DND-41 (cell line): ENCODE measurements around the gene ANKRD11.

Experiments
- ATAC-seq: fragments of 200-7000 bp; cut with Tn5 transposase; 3 replicates; pipeline ENCODE4 v1.9.1; 2021; ENCODE audit warnings: low read depth; ENCODE audit not compliant: insufficient read depth
- DNase-seq: peaks from one replicate; pipeline ENCODE4 v3.0.0-alpha.2; 2020
- H2AFZ ChIP-seq: 2 replicates; pipeline ENCODE4 v1.6.0; 2012; ENCODE audit warnings: low read depth, low read length
- H3K27ac ChIP-seq: 2 replicates; pipeline ENCODE4 v1.5.1; 2012; ENCODE audit warnings: low read length, inconsistent platforms
- H3K27me3 ChIP-seq: fragments of 200-600 bp; sonication (generic); 2 replicates; pipeline ENCODE4 v1.6.0; 2012; ENCODE audit warnings: low read length, mild to moderate bottlenecking, inconsistent platforms; ENCODE audit not compliant: insufficient read depth, poor library complexity
- H3K36me3 ChIP-seq: 2 replicates; pipeline ENCODE4 v1.5.1; 2012; ENCODE audit warnings: low read length, inconsistent platforms; ENCODE audit not compliant: insufficient read depth
- H3K4me1 ChIP-seq: 2 replicates; pipeline ENCODE4 v1.5.1; 2012; ENCODE audit warnings: mild to moderate bottlenecking, low read length; ENCODE audit not compliant: insufficient read depth
- H3K4me2 ChIP-seq: 2 replicates; pipeline ENCODE4 v1.6.0; 2012; ENCODE audit warnings: mild to moderate bottlenecking, moderate library complexity, low read length, inconsistent platforms; ENCODE audit not compliant: insufficient read depth
- H3K4me3 ChIP-seq, 2 experiments: fragments of 200-600 bp in 1 of 2; shearing (Covaris generic) in 1 of 2; 2 replicates each; pipeline ENCODE4 v1.5.1; 2012 to 2016; ENCODE audit warnings: inconsistent platforms in 2 of 2, low read length in 2 of 2, mild to moderate bottlenecking in 2 of 2, low read depth in 1 of 2, moderate library complexity in 1 of 2
- H3K79me2 ChIP-seq: 2 replicates; pipeline ENCODE4 v1.6.0; 2012; ENCODE audit warnings: low read length, inconsistent platforms; ENCODE audit not compliant: insufficient read depth
- H3K9ac ChIP-seq: 2 replicates; pipeline ENCODE4 v1.6.0; 2012; ENCODE audit warnings: low read depth, mild to moderate bottlenecking, inconsistent platforms, low read length, moderate library complexity
- H3K9me3 ChIP-seq: 2 replicates; pipeline ENCODE4 v1.5.1; 2012; ENCODE audit warnings: low read length, moderate library complexity, mild to moderate bottlenecking, inconsistent platforms; ENCODE audit not compliant: insufficient read depth, severe bottlenecking
- H4K20me1 ChIP-seq: 2 replicates; pipeline ENCODE4 v1.6.0; 2012; ENCODE audit warnings: low read length; ENCODE audit not compliant: insufficient read depth
- CTCF ChIP-seq: IDR thresholded peaks from 2 replicates; pipeline ENCODE4 v1.5.1; 2012; ENCODE audit warnings: borderline replicate concordance, low read length, moderate library complexity, mild to moderate bottlenecking; ENCODE audit not compliant: poor library complexity, severe bottlenecking; ENCODE audit errors: extremely low read depth
- EZH2 ChIP-seq: IDR thresholded peaks from 3 replicates; pipeline ENCODE4 v1.6.1; 2012; ENCODE audit warnings: borderline replicate concordance, low read depth, mild to moderate bottlenecking, moderate library complexity, low read length, inconsistent platforms; ENCODE audit not compliant: severe bottlenecking

ANKRD11 gene

GRCh38 chr16:89304941-89305705, 185.2 kb downstream of the ANKRD11 start:
- no peak overlapping the region for H3K27ac ChIP-seq
- no peak for ATAC-seq
- no peak overlapping the region for H3K4me2 ChIP-seq
- no peak overlapping the region for H2AFZ ChIP-seq
- H3K79me2 ChIP-seq = peaks cover 94% of the 10 kb centered on the region
- H3K27me3 ChIP-seq = no peaks in the 10 kb centered on the region
- H3K9me3 ChIP-seq = no peaks in the 10 kb centered on the region
- no peaks in the 10 kb centered on the region for H3K4me1 ChIP-seq
- DNase-seq = no peak
- H3K4me3 ChIP-seq = no peak overlapping the region
- TF ChIP-seq CTCF = no peak
- TF ChIP-seq EZH2 = no peak
- peaks cover 89% of the 10 kb centered on the region for H4K20me1 ChIP-seq
- no peak overlapping the region for H3K9ac ChIP-seq
- peaks cover 84% of the 10 kb centered on the region for H3K36me3 ChIP-seq

GRCh38 chr16:89304181-89304851, 186.0 kb downstream of the ANKRD11 start:
- H4K20me1 ChIP-seq = peaks cover 89% of the 10 kb centered on the region
- DNase-seq (no peak), ATAC-seq (no peak)
- no peak overlapping the region for H3K4me3 ChIP-seq
- H3K27ac ChIP-seq = no peak overlapping the region
- H3K9me3 ChIP-seq = no peaks in the 10 kb centered on the region
- peaks cover 93% of the 10 kb centered on the region for H3K79me2 ChIP-seq
- no peak overlapping the region for H3K4me2 ChIP-seq
- H2AFZ ChIP-seq = no peak overlapping the region
- H3K9ac ChIP-seq = no peak overlapping the region
- TF ChIP-seq CTCF (no peak), EZH2 (no peak)
- H3K4me1 ChIP-seq = no peaks in the 10 kb centered on the region
- H3K36me3 ChIP-seq = peaks cover 85% of the 10 kb centered on the region
- H3K27me3 ChIP-seq = no peaks in the 10 kb centered on the region

GRCh38 chr16:89303617-89304016, 186.7 kb downstream of the ANKRD11 start:
- Histone ChIP-seq H2AFZ (no peak overlapping the region), H4K20me1 (peaks cover 89% of the 10 kb centered on the region), H3K4me3 (no peak overlapping the region), H3K27me3 (no peaks in the 10 kb centered on the region), H3K4me1 (no peaks in the 10 kb centered on the region), H3K9me3 (no peaks in the 10 kb centered on the region), H3K36me3 (peaks cover 85% of the 10 kb centered on the region), H3K9ac (no peak overlapping the region), H3K27ac (no peak overlapping the region), H3K79me2 (peaks cover 93% of the 10 kb centered on the region), H3K4me2 (no peak overlapping the region)
- DNase-seq = no peak
- no peak for ATAC-seq
- TF ChIP-seq CTCF (no peak), EZH2 (no peak)
